Measurements from ENCODE around the gene CYP3A5. TPM values are rescaled to one million over a fixed set of nuclear protein-coding genes. Genes with fewer than 3 reads are reported as not detected.
"Not testable (repeated sequence)": the region's sequence is repeated elsewhere in the genome, so short reads cannot be mapped to it uniquely, and the experiment has no call there.

Gene CYP3A5
- total and polyA plus RNA-seq, 2 experiments from 2014 or later, result 228 to 345 TPM

DNA sequence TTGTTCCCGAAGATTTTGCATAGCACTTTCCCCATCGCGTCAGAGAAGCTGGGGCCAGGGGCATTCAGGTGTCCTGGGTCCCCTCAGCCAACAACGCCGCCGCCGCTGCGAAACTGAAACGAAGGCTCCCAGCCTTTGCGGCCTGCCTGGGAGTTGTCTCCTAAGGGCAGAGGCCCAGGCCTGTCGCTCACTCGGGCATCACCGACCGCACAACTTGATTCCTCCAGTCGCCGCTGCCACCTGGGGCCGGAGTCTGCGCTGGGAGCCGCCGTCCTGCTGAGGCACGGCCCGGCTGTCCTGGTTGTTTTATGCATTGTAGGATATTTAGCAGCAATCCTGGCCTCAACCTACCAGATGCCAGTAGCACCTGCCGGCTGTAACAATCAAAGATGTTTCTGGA lies 41.1 kb downstream of the CYP3A5 start:
- no peak for DNase-seq (ENCODE audit: low spot score)
- Histone ChIP-seq H2AFZ (no peak overlapping the region), H4K20me1 (ENCODE audit: insufficient read depth, poor library complexity, severe bottlenecking) (no peaks in the 10 kb centered on the region), H3K27me3 (no peaks in the 10 kb centered on the region), H3K27ac (no peak overlapping the region), H3K4me3 (no peak overlapping the region), H3K4me1 (ENCODE audit: insufficient read depth) (no peaks in the 10 kb centered on the region), H3K36me3 (replicated peaks; ENCODE audit: insufficient read depth, low read depth) (no peaks in the 10 kb centered on the region), H3K79me2 (no peaks in the 10 kb centered on the region), H3K9me3 (ENCODE audit: low read depth) (no peaks in the 10 kb centered on the region), H3K9me2 (replicated peaks; ENCODE audit: insufficient read depth) (no peaks in the 10 kb centered on the region), H3K4me2 (no peak overlapping the region)
- TF ChIP-seq EZH2 (IDR thresholded peaks at IDR 0.05; ENCODE audit: borderline replicate concordance), result no peak
- TF ChIP-seq EZH2phosphoT487 (IDR thresholded peaks at IDR 0.05; ENCODE audit: low read depth, severe bottlenecking, unreplicated experiment), result no peak
- TF ChIP-seq, protein P1, sequence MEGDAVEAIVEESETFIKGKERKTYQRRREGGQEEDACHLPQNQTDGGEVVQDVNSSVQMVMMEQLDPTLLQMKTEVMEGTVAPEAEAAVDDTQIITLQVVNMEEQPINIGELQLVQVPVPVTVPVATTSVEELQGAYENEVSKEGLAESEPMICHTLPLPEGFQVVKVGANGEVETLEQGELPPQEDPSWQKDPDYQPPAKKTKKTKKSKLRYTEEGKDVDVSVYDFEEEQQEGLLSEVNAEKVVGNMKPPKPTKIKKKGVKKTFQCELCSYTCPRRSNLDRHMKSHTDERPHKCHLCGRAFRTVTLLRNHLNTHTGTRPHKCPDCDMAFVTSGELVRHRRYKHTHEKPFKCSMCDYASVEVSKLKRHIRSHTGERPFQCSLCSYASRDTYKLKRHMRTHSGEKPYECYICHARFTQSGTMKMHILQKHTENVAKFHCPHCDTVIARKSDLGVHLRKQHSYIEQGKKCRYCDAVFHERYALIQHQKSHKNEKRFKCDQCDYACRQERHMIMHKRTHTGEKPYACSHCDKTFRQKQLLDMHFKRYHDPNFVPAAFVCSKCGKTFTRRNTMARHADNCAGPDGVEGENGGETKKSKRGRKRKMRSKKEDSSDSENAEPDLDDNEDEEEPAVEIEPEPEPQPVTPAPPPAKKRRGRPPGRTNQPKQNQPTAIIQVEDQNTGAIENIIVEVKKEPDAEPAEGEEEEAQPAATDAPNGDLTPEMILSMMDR (IDR thresholded peaks at IDR 0.05; ENCODE audit: poor library complexity), result no peak
- WGBS (ENCODE audit: low lambda C conversion rate, missing lambda C conversion rate), result 98% methylated on average over 23 of the region's 23 CpGs

DNA sequence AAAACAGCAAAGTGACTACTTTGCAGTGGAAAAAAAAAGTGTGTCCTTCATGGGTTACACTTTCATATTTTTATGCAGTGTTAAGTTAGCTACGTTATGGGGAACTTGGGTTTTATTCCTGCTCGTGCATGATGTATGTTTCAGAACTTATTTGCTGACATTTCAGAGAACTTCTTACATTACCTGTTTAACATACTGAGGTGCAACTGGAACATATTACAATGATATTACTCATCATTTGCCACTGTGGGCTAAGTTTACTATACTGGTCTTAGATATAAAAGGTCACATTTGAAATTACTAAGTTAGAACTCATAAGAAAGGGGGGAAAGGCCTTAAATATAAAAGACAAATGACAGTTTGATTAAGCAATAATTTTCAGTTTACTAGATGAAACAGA lies 42.4 kb downstream of the CYP3A5 start:
- not testable (repeated sequence) for H3K4me2 ChIP-seq; H3K36me3 ChIP-seq (replicated peaks; ENCODE audit: insufficient read depth, low read depth); H3K9me2 ChIP-seq (replicated peaks; ENCODE audit: insufficient read depth); H2AFZ ChIP-seq; H3K79me2 ChIP-seq; H3K4me3 ChIP-seq; H3K4me1 ChIP-seq (ENCODE audit: insufficient read depth); H3K27me3 ChIP-seq; H3K9me3 ChIP-seq (ENCODE audit: low read depth); H4K20me1 ChIP-seq (ENCODE audit: insufficient read depth, poor library complexity, severe bottlenecking); DNase-seq (ENCODE audit: low spot score); H3K27ac ChIP-seq
- WGBS (ENCODE audit: low lambda C conversion rate, missing lambda C conversion rate), result 98% methylated on average over 2 of the region's 2 CpGs

DNA sequence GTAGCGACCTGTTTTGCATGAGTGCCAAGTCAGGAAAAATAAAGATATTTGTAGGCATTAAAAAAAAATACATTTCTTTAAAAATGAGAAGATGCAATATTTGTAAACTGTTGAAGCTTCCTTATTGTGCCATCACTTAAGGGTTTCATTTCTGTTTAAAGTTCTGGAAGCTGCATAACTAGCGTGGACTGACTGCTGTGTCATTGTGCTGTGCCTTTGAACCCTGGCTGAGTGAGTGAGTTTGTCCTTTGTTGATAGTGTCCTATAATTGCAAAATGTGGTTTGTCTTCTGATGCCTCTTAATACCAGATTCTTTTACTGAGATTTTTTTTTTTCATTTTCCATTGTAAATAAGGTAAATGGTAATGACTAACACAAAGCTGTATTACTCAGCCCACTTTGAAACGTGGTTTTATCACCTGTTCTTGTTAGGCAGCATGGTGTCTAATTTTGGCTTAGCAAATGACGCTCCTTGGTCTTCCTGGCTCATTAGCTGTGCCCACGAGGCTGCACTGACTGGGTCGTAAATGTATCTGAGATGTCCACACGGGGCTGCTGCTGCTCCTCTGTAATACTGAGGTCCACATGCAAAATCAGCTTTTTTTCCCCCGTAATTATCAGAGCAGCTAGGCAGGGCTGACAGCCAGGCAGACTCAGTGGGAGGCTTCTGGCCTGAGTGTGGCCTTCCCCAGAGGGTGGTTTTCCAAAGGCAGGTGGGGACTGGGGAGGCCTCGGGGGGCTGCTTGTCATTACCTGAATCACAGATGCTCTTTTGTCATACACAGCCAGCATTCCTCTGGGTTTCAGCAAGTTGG lies 48.3 kb downstream of the CYP3A5 start:
- Histone ChIP-seq H3K27me3 (no peaks in the 10 kb centered on the region), H2AFZ (no peak overlapping the region), H3K27ac (peak overlapping the region; percentile 38), H3K4me1 (ENCODE audit: insufficient read depth) (no peaks in the 10 kb centered on the region), H3K36me3 (replicated peaks; ENCODE audit: insufficient read depth, low read depth) (no peaks in the 10 kb centered on the region), H3K79me2 (peaks cover 3% of the 10 kb centered on the region), H3K9me2 (replicated peaks; ENCODE audit: insufficient read depth) (no peaks in the 10 kb centered on the region), H3K9me3 (ENCODE audit: low read depth) (no peaks in the 10 kb centered on the region), H4K20me1 (ENCODE audit: insufficient read depth, poor library complexity, severe bottlenecking) (no peaks in the 10 kb centered on the region), H3K4me2 (no peak overlapping the region), H3K4me3 (no peak overlapping the region)
- peak; percentile 69 for DNase-seq (ENCODE audit: low spot score)
- TF ChIP-seq, protein P1 (IDR thresholded peaks at IDR 0.05; ENCODE audit: poor library complexity), result peak; percentile 51
- TF ChIP-seq EZH2 (IDR thresholded peaks at IDR 0.05; ENCODE audit: borderline replicate concordance) (no peak), EZH2phosphoT487 (IDR thresholded peaks at IDR 0.05; ENCODE audit: low read depth, severe bottlenecking, unreplicated experiment) (no peak)
- WGBS (ENCODE audit: low lambda C conversion rate, missing lambda C conversion rate), result 50% methylated on average over 9 of the region's 9 CpGs

DNA sequence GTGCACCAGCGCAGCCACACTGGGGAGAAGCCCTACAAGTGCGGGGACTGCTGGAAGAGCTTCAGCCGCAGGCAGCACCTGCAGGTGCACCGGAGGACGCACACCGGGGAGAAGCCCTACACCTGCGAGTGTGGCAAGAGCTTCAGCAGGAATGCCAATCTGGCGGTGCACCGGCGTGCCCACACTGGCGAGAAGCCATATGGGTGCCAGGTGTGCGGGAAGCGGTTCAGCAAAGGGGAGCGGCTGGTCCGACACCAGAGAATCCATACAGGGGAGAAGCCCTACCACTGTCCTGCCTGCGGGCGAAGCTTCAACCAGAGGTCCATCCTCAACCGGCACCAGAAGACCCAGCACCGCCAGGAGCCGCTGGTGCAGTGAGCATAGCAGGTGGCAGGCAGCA lies 50.2 kb downstream of the CYP3A5 start:
- H2AFZ ChIP-seq, result no peak overlapping the region
- no peaks in the 10 kb centered on the region for H3K27me3 ChIP-seq
- H3K27ac ChIP-seq, result no peak overlapping the region
- no peak overlapping the region for H3K4me3 ChIP-seq
- no peaks in the 10 kb centered on the region for H3K36me3 ChIP-seq (replicated peaks; ENCODE audit: insufficient read depth, low read depth)
- no peak for DNase-seq (ENCODE audit: low spot score)
- no peak overlapping the region for H3K4me2 ChIP-seq
- TF ChIP-seq EZH2 (IDR thresholded peaks at IDR 0.05; ENCODE audit: borderline replicate concordance) (no peak), EZH2phosphoT487 (IDR thresholded peaks at IDR 0.05; ENCODE audit: low read depth, severe bottlenecking, unreplicated experiment) (no peak)
- TF ChIP-seq, protein P1 (IDR thresholded peaks at IDR 0.05; ENCODE audit: poor library complexity), result no peak
- 95% methylated on average over 20 of the region's 20 CpGs for WGBS (ENCODE audit: low lambda C conversion rate, missing lambda C conversion rate)
- no peaks in the 10 kb centered on the region for H3K9me2 ChIP-seq (replicated peaks; ENCODE audit: insufficient read depth)
- no peaks in the 10 kb centered on the region for H3K4me1 ChIP-seq (ENCODE audit: insufficient read depth)
- H3K9me3 ChIP-seq (ENCODE audit: low read depth), result no peaks in the 10 kb centered on the region
- no peaks in the 10 kb centered on the region for H4K20me1 ChIP-seq (ENCODE audit: insufficient read depth, poor library complexity, severe bottlenecking)
- peaks cover 3% of the 10 kb centered on the region for H3K79me2 ChIP-seq
